MG63 (cell line): ENCODE measurements around the gene AK6. TPM values are rescaled to one million over a fixed set of nuclear protein-coding genes. Genes with fewer than 3 reads are reported as not detected.

Source experiments
- DNase-seq: peaks from one replicate; pipeline ENCODE4 v3.0.0-alpha.2; 2020
- H3K27me3 ChIP-seq: fragments of 250-450 bp; sonication (Bioruptor Pico); 2 replicates; pipeline ENCODE4 v1.5.1; 2020; ENCODE audit warnings: mild to moderate bottlenecking, moderate library complexity
- H3K36me3 ChIP-seq: fragments of 250-450 bp; sonication (Bioruptor Pico); 2 replicates; pipeline ENCODE4 v1.5.1; 2020; ENCODE audit warnings: mild to moderate bottlenecking, moderate library complexity
- H3K4me3 ChIP-seq: fragments of 250-450 bp; sonication (Bioruptor Pico); 2 replicates; pipeline ENCODE4 v1.5.1; 2020; ENCODE audit warnings: mild to moderate bottlenecking, moderate library complexity
- H3K9me3 ChIP-seq: fragments of 250-450 bp; sonication (Bioruptor Pico); 2 replicates; pipeline ENCODE4 v1.5.1; 2020; ENCODE audit warnings: mild to moderate bottlenecking, moderate library complexity
- total RNA-seq: library from RNA; depleted of rRNA; stranded (reverse); fragments of >200 nt; shearing (Covaris generic); gene quantifications from 2 replicates; pipeline ENCODE4 v1.2.3, GENCODE V29; 2014; ENCODE audit warnings: low replicate concordance; rRNA removed

AK6 gene
- total RNA-seq, 1 experiment from 2014 or later: 35.2 TPM

DNA sequence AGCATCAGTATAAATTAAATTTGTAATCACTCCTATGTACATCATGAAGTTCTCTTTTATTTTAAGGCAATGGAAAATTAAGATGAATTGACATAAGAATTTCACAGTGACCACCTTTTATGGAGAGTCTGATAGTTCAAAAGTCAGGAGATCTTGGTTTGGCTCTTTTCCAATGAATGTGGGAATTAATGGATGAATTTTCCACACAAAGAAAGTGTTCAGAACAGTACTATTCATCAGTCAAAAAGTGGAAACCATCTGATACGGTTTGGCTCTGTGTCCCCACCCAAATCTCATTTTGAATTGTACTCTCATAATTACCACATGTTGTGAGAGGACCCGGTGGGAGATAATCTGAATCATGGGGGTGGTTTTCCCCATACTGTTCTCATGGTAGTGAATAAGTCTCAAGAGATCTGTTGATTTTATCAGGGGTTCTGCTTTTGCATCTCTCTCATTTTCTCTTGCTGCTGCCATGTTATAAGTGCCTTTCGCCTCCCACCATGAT, 61.2 kb downstream of the AK6 start:
- DNase-seq: no peak
- Histone ChIP-seq H3K9me3 (no peaks in the 10 kb centered on the region), H3K4me3 (no peak overlapping the region), H3K36me3 (peaks cover 4% of the 10 kb centered on the region), H3K27me3 (no peaks in the 10 kb centered on the region)

DNA sequence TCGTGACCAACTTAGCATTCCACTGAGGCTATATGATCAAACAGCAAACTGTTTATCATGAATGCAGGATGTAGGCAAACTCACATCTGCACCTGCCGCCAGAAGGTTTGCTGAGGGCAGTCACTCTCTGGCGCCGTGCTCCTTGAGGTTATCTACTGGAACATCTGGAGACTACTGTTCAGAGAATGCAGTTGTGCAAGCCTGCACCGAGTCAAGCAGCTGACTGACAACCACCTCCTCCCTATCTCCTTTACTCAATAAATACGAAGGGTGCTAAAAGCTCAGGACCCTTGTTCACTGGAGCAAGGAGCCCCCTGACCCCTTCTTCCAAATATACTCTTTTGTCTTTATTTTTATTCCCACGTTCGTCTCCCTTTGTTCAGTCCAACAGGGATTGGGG, 63.8 kb downstream of the AK6 start:
- no peaks in the 10 kb centered on the region for H3K27me3 ChIP-seq
- no peaks in the 10 kb centered on the region for H3K9me3 ChIP-seq
- H3K36me3 ChIP-seq: peaks cover 2% of the 10 kb centered on the region
- H3K4me3 ChIP-seq: no peak overlapping the region
- DNase-seq: no peak

Other genes with a start within 250 kb of the AK6 start
- 310 and 430 TPM in 2 replicates for gene CCNB1, start 202.4 kb downstream of the AK6 start, total RNA-seq
- gene CENPH, start 179.9 kb downstream of the AK6 start, total RNA-seq: 33.6 and 64.3 TPM in 2 replicates
- 48.3 and 56.2 TPM in 2 replicates for gene CDK7, start 134.6 kb downstream of the AK6 start, total RNA-seq
- 2.1 and 5.3 TPM in 2 replicates for gene CCDC125, start 36.7 kb downstream of the AK6 start, total RNA-seq
- 73.7 and 104 TPM in 2 replicates for gene TAF9, start within 50 bp of the AK6 start, total RNA-seq
- gene RAD17, start 298 bp upstream of the AK6 start, total RNA-seq: 2.5 and 12.4 TPM in 2 replicates
- gene MARVELD2, start 45.6 kb upstream of the AK6 start, total RNA-seq: not detected in 2 replicates
- gene OCLN, start 123.3 kb upstream of the AK6 start, total RNA-seq: 0.74 and 2.1 TPM in 2 replicates
- 31.8 and 42.5 TPM in 2 replicates for gene GTF2H2C, start 190.7 kb upstream of the AK6 start, total RNA-seq